ENCODE measurements around the gene MAGI2.

Gene MAGI2

GRCh38 chr7:79241288-79242060 is 212.0 kb downstream of the MAGI2 start:
- FAIRE-seq = no peak

DNA sequence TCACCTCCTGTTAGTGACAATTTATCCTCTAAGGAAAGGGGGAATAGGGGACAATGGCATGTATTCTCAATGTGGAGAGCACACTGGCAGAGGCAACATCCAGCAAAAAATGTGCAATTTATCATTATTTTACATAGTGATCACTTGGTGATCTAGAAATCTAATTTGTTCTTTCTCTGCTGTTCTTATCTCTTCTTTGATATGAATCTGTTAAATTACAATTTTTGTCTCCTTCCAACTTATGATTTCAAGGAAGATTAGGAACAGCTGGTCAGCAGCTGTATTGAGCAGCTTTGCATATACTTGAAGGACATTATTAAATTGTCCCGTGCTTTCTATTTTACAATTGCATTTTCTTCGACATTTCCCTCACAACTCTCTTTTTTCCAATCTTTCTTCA is 213.1 kb downstream of the MAGI2 start:
- FAIRE-seq = no peak

GRCh38 chr7:79236352-79237028 is 217.0 kb downstream of the MAGI2 start:
- no peak for FAIRE-seq

GRCh38 chr7:79227044-79227443 is 226.4 kb downstream of the MAGI2 start:
- FAIRE-seq = no peak

- no peak for FAIRE-seq
Observed at GRCh38 chr7:79221211-79221610, 232.3 kb downstream of the MAGI2 start.

DNA sequence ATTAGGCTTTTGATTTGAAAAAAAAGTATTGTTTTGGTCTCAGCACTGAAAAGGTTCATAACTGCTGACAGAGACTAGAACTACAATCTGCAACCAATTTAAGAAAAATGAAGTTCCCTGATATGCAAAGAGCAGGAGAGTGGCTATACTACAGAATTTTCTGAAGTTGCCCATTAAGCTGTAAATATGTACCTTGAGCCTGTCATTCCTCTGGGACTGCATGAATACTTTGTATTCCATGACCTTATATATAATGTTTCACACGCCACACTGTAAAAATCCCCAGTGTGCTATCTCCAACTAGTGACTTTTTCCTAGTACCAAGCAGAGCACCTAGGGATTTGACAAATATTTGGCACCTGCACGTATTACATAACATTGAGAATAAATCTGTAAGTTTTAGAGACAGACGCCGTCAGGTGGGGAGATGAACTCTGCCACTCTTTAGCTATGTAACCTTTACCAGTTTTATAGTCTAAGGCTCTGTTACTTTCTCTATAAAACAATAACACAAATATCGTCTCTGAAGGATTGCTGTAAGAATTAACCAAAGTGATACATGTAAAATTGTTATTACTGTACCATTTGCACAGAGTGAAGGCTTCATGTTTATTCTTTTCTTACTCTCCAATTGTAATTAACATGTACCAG is 235.4 kb downstream of the MAGI2 start:
- no peak for FAIRE-seq

DNA sequence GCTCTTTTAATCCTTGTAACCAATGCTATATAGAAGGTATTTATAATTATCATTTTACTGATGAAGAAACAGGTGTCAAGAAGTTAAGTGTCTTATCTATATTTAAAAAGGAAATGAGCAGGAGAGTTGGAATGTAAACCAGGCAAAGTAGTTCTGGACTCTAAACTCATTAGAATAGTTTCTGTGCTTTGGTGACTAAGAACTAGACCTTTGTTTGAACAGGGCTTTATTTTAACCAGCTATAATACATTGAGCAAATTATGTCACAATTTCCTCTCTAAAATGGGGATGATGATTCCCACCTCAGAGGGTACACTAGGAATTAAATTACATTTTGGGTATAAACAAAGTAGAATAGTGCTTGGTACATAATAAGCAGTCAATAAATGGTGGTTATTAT is 236.0 kb downstream of the MAGI2 start:
- no peak for FAIRE-seq

DNA sequence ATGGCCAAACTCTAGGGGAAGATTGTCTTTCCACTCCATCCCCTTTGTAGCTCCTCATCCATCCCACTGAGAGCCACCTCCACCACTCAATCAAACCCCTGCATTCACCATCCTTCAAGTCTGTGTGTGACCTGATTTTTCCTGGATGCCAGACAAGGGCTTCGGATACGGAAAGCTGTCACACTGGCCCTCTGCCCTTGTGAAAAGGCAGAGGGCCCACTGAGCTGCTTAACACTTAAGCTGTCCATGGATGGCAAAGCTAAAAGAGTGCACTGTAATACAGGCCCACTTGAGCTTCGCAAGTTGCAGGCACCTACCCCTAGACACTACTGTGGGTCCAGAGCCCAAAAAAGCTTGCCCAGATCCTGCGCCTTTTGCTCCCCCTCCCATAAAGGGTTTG is 237.2 kb downstream of the MAGI2 start:
- no peak for FAIRE-seq

DNA sequence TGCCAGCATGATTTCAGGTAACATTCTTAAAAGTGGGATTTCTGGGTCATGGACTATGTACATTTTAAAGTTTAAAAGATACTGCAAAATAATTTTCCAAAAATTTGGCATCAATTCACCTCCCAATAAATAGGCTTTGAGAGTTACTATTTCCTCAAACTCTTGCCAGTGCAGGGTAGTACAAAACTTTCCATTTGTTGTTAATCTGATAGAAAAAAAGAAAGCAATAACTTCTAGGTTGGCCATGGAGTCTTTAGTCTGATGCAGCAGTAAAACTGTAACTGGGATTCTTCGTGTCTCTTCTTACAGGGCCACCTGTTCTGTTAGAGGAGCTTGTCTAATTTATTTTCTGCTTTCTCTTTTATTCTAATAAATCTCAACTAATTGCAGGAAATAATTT is 241.1 kb downstream of the MAGI2 start:
- no peak for FAIRE-seq

GRCh38 chr7:79211724-79212123 is 241.7 kb downstream of the MAGI2 start:
- FAIRE-seq = no peak

- no peak for FAIRE-seq
Observed at GRCh38 chr7:79199961-79200360, 253.5 kb downstream of the MAGI2 start.

DNA sequence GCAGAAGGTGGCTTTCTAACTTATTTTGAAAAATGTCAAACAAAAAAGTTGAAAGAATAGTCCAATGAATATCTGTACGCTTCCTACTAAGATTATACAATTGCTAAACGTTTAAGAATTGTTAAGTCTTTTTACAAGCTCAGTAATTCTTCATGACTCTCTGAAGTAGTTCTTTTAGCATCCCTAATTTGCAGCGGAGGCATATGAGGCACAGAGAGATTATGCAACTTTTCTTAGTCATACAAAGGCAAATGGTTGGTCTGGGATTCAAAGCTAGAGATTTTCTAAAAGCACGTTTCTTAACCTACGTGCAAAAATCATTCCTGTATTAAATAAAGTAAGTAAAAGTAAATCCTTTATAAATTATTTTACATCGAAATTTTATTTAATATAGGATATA is 254.2 kb downstream of the MAGI2 start:
- FAIRE-seq = no peak

DNA sequence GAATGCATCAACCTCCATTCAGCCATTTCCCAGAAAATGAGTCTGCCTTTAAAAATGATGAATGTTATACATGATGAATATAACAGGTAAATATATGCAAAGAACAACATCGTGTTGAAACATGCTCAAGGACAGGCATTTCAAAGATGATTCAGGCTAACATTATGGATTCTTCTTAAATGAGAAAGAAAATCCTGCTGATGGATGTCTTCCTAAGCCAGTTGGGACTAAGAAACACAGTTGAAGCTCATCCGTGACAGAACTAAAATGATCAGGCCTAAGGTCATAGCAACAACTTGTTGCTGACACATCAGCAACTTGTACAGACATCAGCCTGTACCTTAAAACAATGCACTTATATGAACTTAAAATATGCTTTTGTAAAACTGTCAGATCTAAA is 267.9 kb downstream of the MAGI2 start:
- FAIRE-seq = no peak

GRCh38 chr7:79182283-79182682 is 271.2 kb downstream of the MAGI2 start:
- no peak for FAIRE-seq

DNA sequence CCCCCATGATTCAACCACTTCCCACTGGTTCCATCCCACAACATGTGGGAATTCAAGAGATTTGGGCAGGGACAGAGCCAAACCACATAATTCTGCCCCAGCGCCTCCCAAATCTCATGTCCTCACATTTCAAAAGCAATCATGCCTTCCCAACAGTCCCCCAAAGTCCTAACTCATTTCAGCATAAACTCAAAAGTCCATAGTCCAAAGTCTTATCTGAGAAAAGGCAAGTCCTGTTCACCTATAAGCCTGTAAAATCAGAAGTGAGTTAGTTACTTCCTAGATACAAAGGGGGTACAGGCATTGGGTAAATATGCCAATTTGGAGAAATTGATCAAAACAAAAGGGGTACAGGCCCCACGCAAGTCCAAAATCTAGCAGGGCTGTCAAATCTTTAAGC is 272.9 kb downstream of the MAGI2 start:
- no peak for FAIRE-seq

DNA sequence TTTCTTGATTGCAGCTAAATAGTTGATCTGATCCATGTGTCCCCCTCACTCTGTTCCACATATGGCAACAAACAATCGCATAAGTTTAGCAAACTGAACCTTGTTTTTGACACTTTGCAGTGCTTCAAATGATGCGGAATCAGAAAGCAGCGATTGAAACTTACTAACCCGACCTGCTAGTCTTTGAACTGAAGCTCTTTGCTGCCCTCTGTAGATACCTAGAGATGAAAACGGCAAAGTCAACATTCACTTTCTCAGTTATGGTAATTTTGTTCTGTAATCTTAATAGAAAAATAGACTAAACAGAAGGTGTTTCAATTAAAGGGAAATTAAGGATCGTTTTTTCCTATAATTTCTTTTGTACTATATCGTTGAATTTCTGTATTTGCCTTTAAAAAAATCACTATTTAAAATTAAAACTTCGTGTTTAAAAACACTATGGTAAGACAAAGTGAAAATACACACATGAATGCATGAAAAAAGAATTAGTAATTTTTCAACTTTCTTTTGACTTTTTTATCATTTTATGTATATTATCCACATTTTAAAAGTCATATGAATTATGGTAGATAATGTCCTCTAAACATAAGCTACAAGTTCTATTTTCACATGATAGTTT is 276.5 kb downstream of the MAGI2 start:
- FAIRE-seq = peak; percentile 61

DNA sequence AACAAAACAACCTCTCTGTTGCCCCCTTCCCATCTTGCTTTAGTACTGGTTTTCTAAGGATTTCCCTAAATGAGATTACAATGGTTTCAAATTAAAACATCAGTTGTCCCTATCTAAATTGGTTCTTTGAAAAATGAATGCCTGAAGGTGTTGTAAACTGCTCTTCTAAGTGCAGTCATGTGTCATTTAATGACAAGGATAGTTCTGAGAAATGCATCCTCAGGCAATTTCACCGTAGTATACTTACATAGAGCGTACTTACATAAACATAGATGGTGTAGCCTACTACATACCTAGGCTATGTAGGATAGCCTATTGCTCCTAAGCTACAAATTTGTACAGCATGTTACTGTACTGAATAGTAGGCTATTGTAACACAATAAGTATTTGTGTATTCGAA is 278.1 kb downstream of the MAGI2 start:
- no peak for FAIRE-seq

GRCh38 chr7:79165225-79165624 is 288.2 kb downstream of the MAGI2 start:
- no peak for FAIRE-seq

GRCh38 chr7:79159040-79159664 is 294.3 kb downstream of the MAGI2 start:
- FAIRE-seq = no peak

- no peak for FAIRE-seq
Observed at GRCh38 chr7:79157281-79157680, 296.2 kb downstream of the MAGI2 start.

- no peak for FAIRE-seq
Observed at GRCh38 chr7:79149831-79150230, 303.6 kb downstream of the MAGI2 start.

DNA sequence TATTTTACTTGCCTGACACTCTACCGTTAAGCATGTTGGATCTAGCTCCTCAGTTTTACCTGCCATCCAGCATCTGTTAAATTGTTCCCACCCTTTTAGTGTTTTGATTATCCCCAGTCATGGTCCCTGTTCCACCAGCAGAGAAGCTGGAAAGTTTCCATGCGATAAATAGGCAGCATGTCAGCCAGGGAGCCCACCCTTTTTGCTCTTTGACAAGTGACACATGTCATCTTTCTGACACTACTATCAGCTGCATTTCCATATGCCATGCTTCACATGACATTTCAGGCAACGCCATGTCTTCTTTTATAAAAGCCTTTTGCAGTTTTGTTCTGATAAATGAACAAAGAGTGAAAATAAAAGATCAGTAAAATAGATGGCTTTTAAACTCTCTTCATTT is 310.8 kb downstream of the MAGI2 start:
- no peak for FAIRE-seq

- no peak for FAIRE-seq
Observed at GRCh38 chr7:79141252-79141651, 312.2 kb downstream of the MAGI2 start.
